ENCODE measurements around the gene BIN1. TPM values are rescaled to one million over a fixed set of nuclear protein-coding genes. Genes with fewer than 3 reads are reported as not detected.

Gene BIN1
- total and polyA plus RNA-seq, 12 donors = 62.1 to 207 (median 125) TPM

GRCh38 chr2:127091886-127092285 lies 15.1 kb downstream of the BIN1 start:
- peak in 1 of 7 donors; percentile 5 for DNase-seq
- no peaks in the 10 kb centered on the region for H3K27me3 ChIP-seq
- H3K4me3 ChIP-seq = no peak overlapping the region
- H3K4me1 ChIP-seq (replicated peaks in 1 of 2) = peaks cover 58% of the 10 kb centered on the region in 2 donors
- TF ChIP-seq POLR2A (IDR thresholded peaks at IDR 0.05) (no peak), CTCF (IDR thresholded peaks at IDR 0.05) (no peak)
- 86 to 96% (median 93%) methylated on average over 4 to 6 of the region's 6 CpGs for WGBS, 4 donors
- intact Hi-C loops (cut with DNase I) = no loop called here
- no peaks in the 10 kb centered on the region for H3K36me3 ChIP-seq (replicated peaks in 1 of 2)
- no peaks in the 10 kb centered on the region for H3K9me3 ChIP-seq (replicated peaks in 1 of 3)
- peak overlapping the region in 1 of 5 donors; percentile 89 for H3K27ac ChIP-seq

- intact Hi-C loops (cut with DNase I) = no loop called here
- TF ChIP-seq POLR2A (IDR thresholded peaks at IDR 0.05) (no peak), CTCF (IDR thresholded peaks at IDR 0.05) (no peak)
- DNase-seq = no peak
- H3K4me1 ChIP-seq (replicated peaks in 1 of 2) = peaks cover 52 to 59% of the 10 kb centered on the region in 2 donors
- H3K27me3 ChIP-seq = no peaks in the 10 kb centered on the region
- H3K4me3 ChIP-seq = no peak overlapping the region
- H3K36me3 ChIP-seq (replicated peaks in 1 of 2) = no peaks in the 10 kb centered on the region
- H3K9me3 ChIP-seq (replicated peaks in 1 of 3) = no peaks in the 10 kb centered on the region
- H3K27ac ChIP-seq = no peak overlapping the region
- 82 to 89% (median 87%) methylated on average over 4 to 5 of the region's 5 CpGs for WGBS, 4 donors
These were observed 15.8 kb downstream of the BIN1 start for GRCh38 chr2:127091148-127091547.

- Histone ChIP-seq H3K4me3 (no peak overlapping the region), H3K9me3 (replicated peaks in 1 of 3) (no peaks in the 10 kb centered on the region), H3K27me3 (no peaks in the 10 kb centered on the region), H3K4me1 (replicated peaks in 1 of 2) (peaks cover 49 to 61% of the 10 kb centered on the region in 2 donors), H3K36me3 (replicated peaks in 1 of 2) (no peaks in the 10 kb centered on the region), H3K27ac (peak overlapping the region in 1 of 5 donors; percentile 42)
- 80 to 92% (median 88%) methylated on average over 6 to 18 of the region's 18 CpGs for WGBS, 4 donors
- intact Hi-C loops (cut with DNase I) = no loop called here
- DNase-seq = no peak
- TF ChIP-seq POLR2A (IDR thresholded peaks at IDR 0.05) (no peak), CTCF (IDR thresholded peaks at IDR 0.05) (no peak)
These were observed 16.5 kb downstream of the BIN1 start for GRCh38 chr2:127090281-127091120.

- Histone ChIP-seq H3K27ac (no peak overlapping the region), H3K4me1 (replicated peaks in 1 of 2) (peaks cover 49 to 61% of the 10 kb centered on the region in 2 donors), H3K27me3 (no peaks in the 10 kb centered on the region), H3K9me3 (replicated peaks in 1 of 3) (no peaks in the 10 kb centered on the region), H3K36me3 (replicated peaks in 1 of 2) (no peaks in the 10 kb centered on the region), H3K4me3 (no peak overlapping the region)
- intact Hi-C loops (cut with DNase I) = no loop called here
- WGBS, 4 donors = 83 to 95% (median 89%) methylated on average over 8 to 10 of the region's 10 CpGs
- no peak for TF ChIP-seq POLR2A (IDR thresholded peaks at IDR 0.05)
- no peak for TF ChIP-seq CTCF (IDR thresholded peaks at IDR 0.05)
- DNase-seq = no peak
These were observed 17.3 kb downstream of the BIN1 start for GRCh38 chr2:127089478-127090235.
